ENCODE data around the gene PUM2.

DNA sequence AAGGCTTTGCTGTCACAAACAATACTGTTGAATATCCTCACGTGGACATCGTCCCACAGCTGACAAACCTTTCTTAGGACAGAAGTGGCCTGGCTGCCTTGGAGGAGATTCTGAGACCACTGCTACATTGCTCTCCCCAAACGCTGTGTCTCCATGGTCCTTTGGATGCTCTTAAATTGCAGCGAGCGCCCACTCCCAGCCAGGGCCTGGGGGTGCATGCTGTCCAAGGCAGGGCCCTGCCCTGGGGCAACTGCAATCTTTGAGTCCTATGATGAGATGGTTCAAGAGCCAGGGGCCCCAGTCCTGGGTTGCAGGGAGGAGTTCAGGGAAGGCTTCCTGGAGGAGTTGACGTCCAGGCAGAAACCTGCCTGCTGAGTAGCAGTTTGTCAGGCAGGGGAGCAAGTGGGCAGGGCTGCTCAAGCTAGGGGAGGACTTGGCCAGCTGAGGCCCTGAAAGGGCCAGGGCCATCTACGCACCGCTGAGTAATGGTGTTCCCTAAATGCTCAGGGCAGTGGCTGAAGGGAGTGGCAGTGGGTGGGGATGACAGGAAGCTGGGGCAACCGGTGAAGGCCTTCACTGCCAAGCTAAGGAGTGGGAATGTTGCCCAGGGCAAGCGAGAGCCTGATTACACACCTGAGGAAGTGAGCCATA is 114.9 kb downstream of the PUM2 start:
- TF ChIP-seq, protein P1, sequence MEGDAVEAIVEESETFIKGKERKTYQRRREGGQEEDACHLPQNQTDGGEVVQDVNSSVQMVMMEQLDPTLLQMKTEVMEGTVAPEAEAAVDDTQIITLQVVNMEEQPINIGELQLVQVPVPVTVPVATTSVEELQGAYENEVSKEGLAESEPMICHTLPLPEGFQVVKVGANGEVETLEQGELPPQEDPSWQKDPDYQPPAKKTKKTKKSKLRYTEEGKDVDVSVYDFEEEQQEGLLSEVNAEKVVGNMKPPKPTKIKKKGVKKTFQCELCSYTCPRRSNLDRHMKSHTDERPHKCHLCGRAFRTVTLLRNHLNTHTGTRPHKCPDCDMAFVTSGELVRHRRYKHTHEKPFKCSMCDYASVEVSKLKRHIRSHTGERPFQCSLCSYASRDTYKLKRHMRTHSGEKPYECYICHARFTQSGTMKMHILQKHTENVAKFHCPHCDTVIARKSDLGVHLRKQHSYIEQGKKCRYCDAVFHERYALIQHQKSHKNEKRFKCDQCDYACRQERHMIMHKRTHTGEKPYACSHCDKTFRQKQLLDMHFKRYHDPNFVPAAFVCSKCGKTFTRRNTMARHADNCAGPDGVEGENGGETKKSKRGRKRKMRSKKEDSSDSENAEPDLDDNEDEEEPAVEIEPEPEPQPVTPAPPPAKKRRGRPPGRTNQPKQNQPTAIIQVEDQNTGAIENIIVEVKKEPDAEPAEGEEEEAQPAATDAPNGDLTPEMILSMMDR (IDR thresholded peaks at IDR 0.05; ENCODE audit: low read depth, low read length) = no peak
- TF ChIP-seq EZH2phosphoT487 (IDR thresholded peaks at IDR 0.05; ENCODE audit: low read depth) = no peak

All from OCI-LY3 (cell line).